Peyer's patch (tissue), 4 donors: ENCODE data around the gene SSUH2.

Experiments used
- POLR2A ChIP-seq, 2 donors: fragments of 450-650 bp; IDR thresholded peaks; one replicate each; pipeline ENCODE4 v1.5.1; 2017; ENCODE audit warnings: antibody characterized with exemption in 2 of 2, mild to moderate bottlenecking in 2 of 2, moderate library complexity in 2 of 2
- TF ChIP-seq, protein P1 (sequence below), 6 experiments: fragments of 450-650 bp in 4 of 6; fragments of 200-600 bp in 2 of 6; sonication (generic) in 1 of 6; IDR thresholded peaks; one replicate each; pipeline ENCODE4 v1.5.1; 2017 to 2019; ENCODE audit warnings: antibody characterized with exemption in 6 of 6, mild to moderate bottlenecking in 3 of 6, moderate library complexity in 1 of 6

- TF ChIP-seq, protein P1, sequence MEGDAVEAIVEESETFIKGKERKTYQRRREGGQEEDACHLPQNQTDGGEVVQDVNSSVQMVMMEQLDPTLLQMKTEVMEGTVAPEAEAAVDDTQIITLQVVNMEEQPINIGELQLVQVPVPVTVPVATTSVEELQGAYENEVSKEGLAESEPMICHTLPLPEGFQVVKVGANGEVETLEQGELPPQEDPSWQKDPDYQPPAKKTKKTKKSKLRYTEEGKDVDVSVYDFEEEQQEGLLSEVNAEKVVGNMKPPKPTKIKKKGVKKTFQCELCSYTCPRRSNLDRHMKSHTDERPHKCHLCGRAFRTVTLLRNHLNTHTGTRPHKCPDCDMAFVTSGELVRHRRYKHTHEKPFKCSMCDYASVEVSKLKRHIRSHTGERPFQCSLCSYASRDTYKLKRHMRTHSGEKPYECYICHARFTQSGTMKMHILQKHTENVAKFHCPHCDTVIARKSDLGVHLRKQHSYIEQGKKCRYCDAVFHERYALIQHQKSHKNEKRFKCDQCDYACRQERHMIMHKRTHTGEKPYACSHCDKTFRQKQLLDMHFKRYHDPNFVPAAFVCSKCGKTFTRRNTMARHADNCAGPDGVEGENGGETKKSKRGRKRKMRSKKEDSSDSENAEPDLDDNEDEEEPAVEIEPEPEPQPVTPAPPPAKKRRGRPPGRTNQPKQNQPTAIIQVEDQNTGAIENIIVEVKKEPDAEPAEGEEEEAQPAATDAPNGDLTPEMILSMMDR (IDR thresholded peaks at IDR 0.05), result no peak
- TF ChIP-seq POLR2A (IDR thresholded peaks at IDR 0.05), result no peak
Observed at GRCh38 chr3:8668216-8668615, 23.6 kb upstream of the SSUH2 start.
